Measurements from ENCODE around the gene SMCP. TPM values are rescaled to one million over a fixed set of nuclear protein-coding genes. Genes with fewer than 3 reads are reported as not detected.

Gene SMCP
- total RNA-seq, 1 donor from 2014 or later: not detected

DNA sequence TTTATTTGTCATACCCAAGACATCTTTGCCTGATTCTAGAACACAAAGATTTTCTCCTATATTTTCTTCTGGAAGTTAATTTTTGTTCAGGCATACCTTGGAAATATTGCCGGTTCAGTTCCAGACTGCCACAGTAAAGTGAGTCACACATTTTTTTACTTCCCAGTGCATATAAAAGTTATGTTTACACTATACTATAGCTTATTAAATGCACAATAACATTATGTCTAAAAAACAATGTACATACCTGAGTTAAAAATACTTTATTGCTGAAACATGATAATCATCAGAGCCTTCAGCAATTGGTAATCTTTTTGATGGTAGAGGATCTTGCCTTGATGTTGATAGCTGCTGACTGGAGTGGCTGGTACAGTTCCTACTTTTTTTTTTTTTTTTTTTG lies 10.0 kb downstream of the SMCP start:
- Histone ChIP-seq H2AFZ (ENCODE audit: low read depth, low read length) (no peak overlapping the region), H3K4me3 (ENCODE audit: insufficient read depth, low read depth, low read length) (no peak overlapping the region), H3K4me2 (ENCODE audit: low read length) (no peak overlapping the region), H3K79me2 (ENCODE audit: insufficient read depth, low read length) (no peaks in the 10 kb centered on the region), H3K9me3 (ENCODE audit: insufficient read depth, low read depth, low read length) (no peaks in the 10 kb centered on the region), H3K36me3 (ENCODE audit: insufficient read depth, low read length) (no peaks in the 10 kb centered on the region), H3K9ac (ENCODE audit: low read length) (no peak overlapping the region), H3K4me1 (ENCODE audit: insufficient read depth, low read length) (no peaks in the 10 kb centered on the region), H3K27ac (ENCODE audit: low read depth, low read length) (no peak overlapping the region), H4K20me1 (ENCODE audit: insufficient read depth, low read length) (no peaks in the 10 kb centered on the region), H3K27me3 (ENCODE audit: insufficient read depth, low read length) (no peaks in the 10 kb centered on the region)
- peaks cover 7% of the 10 kb centered on the region for H3K4me1 Mint-ChIP-seq (ENCODE audit: low read depth, unreplicated experiment)
- H3K27me3 Mint-ChIP-seq (ENCODE audit: low read depth, unreplicated experiment): peaks cover 2% of the 10 kb centered on the region
- DNase-seq (ENCODE audit: low read depth) (no peak), FAIRE-seq (no peak)
- H3K4me3 Mint-ChIP-seq (ENCODE audit: unreplicated experiment): no peak overlapping the region
- H3K9me3 Mint-ChIP-seq (ENCODE audit: unreplicated experiment): no peaks in the 10 kb centered on the region
- H3K27ac Mint-ChIP-seq (ENCODE audit: unreplicated experiment): no peak overlapping the region
- no peaks in the 10 kb centered on the region for H3K36me3 Mint-ChIP-seq (ENCODE audit: low read depth, unreplicated experiment)
- TF ChIP-seq EZH2 (IDR thresholded peaks at IDR 0.05; ENCODE audit: insufficient read depth, low read length) (no peak), CTCF (IDR thresholded peaks at IDR 0.05; ENCODE audit: insufficient read depth, low read depth, low read length) (no peak)

DNA sequence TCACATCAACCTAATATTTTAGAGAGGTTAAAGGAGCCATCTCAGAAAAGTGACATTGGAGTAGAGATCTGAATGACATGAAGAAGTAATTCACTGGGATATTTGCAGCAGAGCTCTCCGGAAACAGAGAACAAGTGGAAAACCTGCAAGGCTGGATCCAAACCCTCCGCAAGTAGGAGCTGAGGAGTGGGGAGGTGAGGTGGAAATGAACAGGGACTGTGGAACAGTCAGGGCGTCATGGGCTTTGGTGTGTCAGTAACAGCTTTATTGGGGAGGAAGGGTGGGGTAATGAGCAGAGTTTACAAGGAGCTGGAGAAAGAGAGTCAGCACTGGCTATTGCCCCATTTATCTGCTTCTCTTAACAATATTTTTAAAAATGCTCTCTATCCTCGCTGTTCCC lies 20.9 kb downstream of the SMCP start:
- Mint-ChIP-seq H3K36me3 (ENCODE audit: low read depth, unreplicated experiment) (peaks cover 2% of the 10 kb centered on the region), H3K4me1 (ENCODE audit: low read depth, unreplicated experiment) (no peaks in the 10 kb centered on the region), H3K27ac (ENCODE audit: unreplicated experiment) (no peak overlapping the region), H3K9me3 (ENCODE audit: unreplicated experiment) (peaks cover 3% of the 10 kb centered on the region), H3K4me3 (ENCODE audit: unreplicated experiment) (no peak overlapping the region), H3K27me3 (ENCODE audit: low read depth, unreplicated experiment) (peaks cover 28% of the 10 kb centered on the region)
- H3K36me3 ChIP-seq (ENCODE audit: insufficient read depth, low read length): no peaks in the 10 kb centered on the region
- no peaks in the 10 kb centered on the region for H3K27me3 ChIP-seq (ENCODE audit: insufficient read depth, low read length)
- H3K27ac ChIP-seq (ENCODE audit: low read depth, low read length): no peak overlapping the region
- no peak for DNase-seq (ENCODE audit: low read depth)
- H2AFZ ChIP-seq (ENCODE audit: low read depth, low read length): no peak overlapping the region
- H3K9ac ChIP-seq (ENCODE audit: low read length): no peak overlapping the region
- TF ChIP-seq EZH2 (IDR thresholded peaks at IDR 0.05; ENCODE audit: insufficient read depth, low read length): no peak
- TF ChIP-seq CTCF (IDR thresholded peaks at IDR 0.05; ENCODE audit: insufficient read depth, low read depth, low read length): no peak
- no peaks in the 10 kb centered on the region for H3K9me3 ChIP-seq (ENCODE audit: insufficient read depth, low read depth, low read length)
- no peak overlapping the region for H3K4me2 ChIP-seq (ENCODE audit: low read length)
- FAIRE-seq: no peak
- no peak overlapping the region for H3K4me3 ChIP-seq (ENCODE audit: insufficient read depth, low read depth, low read length)
- H3K79me2 ChIP-seq (ENCODE audit: insufficient read depth, low read length): no peaks in the 10 kb centered on the region
- H4K20me1 ChIP-seq (ENCODE audit: insufficient read depth, low read length): no peaks in the 10 kb centered on the region
- H3K4me1 ChIP-seq (ENCODE audit: insufficient read depth, low read length): no peaks in the 10 kb centered on the region

DNA sequence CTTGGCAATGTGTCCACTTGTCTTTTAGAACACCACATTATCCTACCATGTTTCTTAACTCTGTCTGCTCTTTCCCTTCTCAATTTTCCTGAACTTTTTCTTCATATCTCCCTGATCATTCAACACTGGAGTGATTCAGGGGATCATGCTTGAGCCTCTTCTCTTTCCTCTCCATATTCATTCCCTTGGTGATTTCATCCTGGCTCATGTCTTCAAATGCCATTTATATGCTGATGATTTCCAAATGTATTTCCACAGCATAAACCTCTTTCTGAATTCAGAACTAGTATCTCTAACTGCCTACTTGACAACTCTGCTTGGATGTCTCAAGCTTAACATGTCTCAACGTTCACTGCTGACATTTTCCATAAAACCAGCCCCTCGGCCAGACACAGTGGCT lies 21.8 kb downstream of the SMCP start:
- FAIRE-seq (no peak), DNase-seq (ENCODE audit: low read depth) (no peak)
- H3K9me3 Mint-ChIP-seq (ENCODE audit: unreplicated experiment): peaks cover 3% of the 10 kb centered on the region

More for the DNA sequence above, 21.8 kb downstream of the SMCP start:
- peaks cover 28% of the 10 kb centered on the region for H3K27me3 Mint-ChIP-seq (ENCODE audit: low read depth, unreplicated experiment)
- Histone ChIP-seq H3K27me3 (ENCODE audit: insufficient read depth, low read length) (no peaks in the 10 kb centered on the region), H3K4me3 (ENCODE audit: insufficient read depth, low read depth, low read length) (no peak overlapping the region), H3K9me3 (ENCODE audit: insufficient read depth, low read depth, low read length) (no peaks in the 10 kb centered on the region), H2AFZ (ENCODE audit: low read depth, low read length) (no peak overlapping the region), H3K4me1 (ENCODE audit: insufficient read depth, low read length) (no peaks in the 10 kb centered on the region), H3K36me3 (ENCODE audit: insufficient read depth, low read length) (no peaks in the 10 kb centered on the region), H3K9ac (ENCODE audit: low read length) (no peak overlapping the region), H3K79me2 (ENCODE audit: insufficient read depth, low read length) (no peaks in the 10 kb centered on the region), H3K27ac (ENCODE audit: low read depth, low read length) (no peak overlapping the region), H4K20me1 (ENCODE audit: insufficient read depth, low read length) (no peaks in the 10 kb centered on the region), H3K4me2 (ENCODE audit: low read length) (no peak overlapping the region)
- H3K4me1 Mint-ChIP-seq (ENCODE audit: low read depth, unreplicated experiment): peaks cover under 1% of the 10 kb centered on the region
- no peak overlapping the region for H3K27ac Mint-ChIP-seq (ENCODE audit: unreplicated experiment)
- H3K36me3 Mint-ChIP-seq (ENCODE audit: low read depth, unreplicated experiment): peaks cover 2% of the 10 kb centered on the region
- TF ChIP-seq EZH2 (IDR thresholded peaks at IDR 0.05; ENCODE audit: insufficient read depth, low read length): no peak
- no peak for TF ChIP-seq CTCF (IDR thresholded peaks at IDR 0.05; ENCODE audit: insufficient read depth, low read depth, low read length)
- no peak overlapping the region for H3K4me3 Mint-ChIP-seq (ENCODE audit: unreplicated experiment)

Data from astrocyte (in vitro differentiated cells and primary cell).